GM18520 (cell line): Measurements from ENCODE around the gene RAET1E.
"Not testable (repeated sequence)": the region's sequence is repeated elsewhere in the genome, so short reads cannot be mapped to it uniquely, and the experiment has no call there.

ENCODE experiments used
- ATAC-seq: cut with Tn5 transposase; IDR thresholded peaks from one replicate; pipeline ENCODE4 v1.9.1; 2021; ENCODE audit not compliant: unreplicated experiment

RAET1E gene

GRCh38 chr6:149910721-149911151, 12.8 kb upstream of the RAET1E start:
- ATAC-seq = no peak

- ATAC-seq = no peak
Measured at GRCh38 chr6:149909701-149910470, 12.0 kb upstream of the RAET1E start.

- ATAC-seq = not testable (repeated sequence)
Measured at GRCh38 chr6:149908480-149908879, 10.6 kb upstream of the RAET1E start.

GRCh38 chr6:149907317-149907716, 9.4 kb upstream of the RAET1E start:
- ATAC-seq = no peak

GRCh38 chr6:149906405-149906804, 8.5 kb upstream of the RAET1E start:
- ATAC-seq = no peak

GRCh38 chr6:149905911-149906371, 8.0 kb upstream of the RAET1E start:
- no peak for ATAC-seq

- ATAC-seq = no peak
Measured at GRCh38 chr6:149905371-149905910, 7.5 kb upstream of the RAET1E start.

- ATAC-seq = no peak
Measured at GRCh38 chr6:149904661-149905370, 6.9 kb upstream of the RAET1E start.

GRCh38 chr6:149903938-149904611, 6.2 kb upstream of the RAET1E start:
- ATAC-seq = no peak

- no peak for ATAC-seq
Measured at GRCh38 chr6:149901444-149902140, 3.7 kb upstream of the RAET1E start.

GRCh38 chr6:149900620-149901443, 2.9 kb upstream of the RAET1E start:
- no peak for ATAC-seq

- ATAC-seq = no peak
Measured at GRCh38 chr6:149899926-149900619, 2.2 kb upstream of the RAET1E start.

- no peak for ATAC-seq
Measured at GRCh38 chr6:149899486-149899885, 1.6 kb upstream of the RAET1E start.

- no peak for ATAC-seq
Measured at GRCh38 chr6:149898966-149899365, 1.1 kb upstream of the RAET1E start.

GRCh38 chr6:149897015-149897697, 757 bp downstream of the RAET1E start:
- no peak for ATAC-seq

- ATAC-seq = no peak
Measured at GRCh38 chr6:149896491-149896890, 1.4 kb downstream of the RAET1E start.

GRCh38 chr6:149895833-149896271, 2.1 kb downstream of the RAET1E start:
- ATAC-seq = no peak

GRCh38 chr6:149895048-149895590, 2.8 kb downstream of the RAET1E start:
- no peak for ATAC-seq
